NOMO-1 treated with DMSO at 0.1 percent for 48 hours (cell line): Measurements from ENCODE around the gene ATF5.
"Not testable (repeated sequence)": the region's sequence is repeated elsewhere in the genome, so short reads cannot be mapped to it uniquely, and the experiment has no call there.

ENCODE experiments used
- DNase-seq: peaks from one replicate; lab custom pipeline; 2025; ENCODE audit not compliant: unreplicated experiment; lab: John Stamatoyannopoulos, UW

ATF5 gene

DNA sequence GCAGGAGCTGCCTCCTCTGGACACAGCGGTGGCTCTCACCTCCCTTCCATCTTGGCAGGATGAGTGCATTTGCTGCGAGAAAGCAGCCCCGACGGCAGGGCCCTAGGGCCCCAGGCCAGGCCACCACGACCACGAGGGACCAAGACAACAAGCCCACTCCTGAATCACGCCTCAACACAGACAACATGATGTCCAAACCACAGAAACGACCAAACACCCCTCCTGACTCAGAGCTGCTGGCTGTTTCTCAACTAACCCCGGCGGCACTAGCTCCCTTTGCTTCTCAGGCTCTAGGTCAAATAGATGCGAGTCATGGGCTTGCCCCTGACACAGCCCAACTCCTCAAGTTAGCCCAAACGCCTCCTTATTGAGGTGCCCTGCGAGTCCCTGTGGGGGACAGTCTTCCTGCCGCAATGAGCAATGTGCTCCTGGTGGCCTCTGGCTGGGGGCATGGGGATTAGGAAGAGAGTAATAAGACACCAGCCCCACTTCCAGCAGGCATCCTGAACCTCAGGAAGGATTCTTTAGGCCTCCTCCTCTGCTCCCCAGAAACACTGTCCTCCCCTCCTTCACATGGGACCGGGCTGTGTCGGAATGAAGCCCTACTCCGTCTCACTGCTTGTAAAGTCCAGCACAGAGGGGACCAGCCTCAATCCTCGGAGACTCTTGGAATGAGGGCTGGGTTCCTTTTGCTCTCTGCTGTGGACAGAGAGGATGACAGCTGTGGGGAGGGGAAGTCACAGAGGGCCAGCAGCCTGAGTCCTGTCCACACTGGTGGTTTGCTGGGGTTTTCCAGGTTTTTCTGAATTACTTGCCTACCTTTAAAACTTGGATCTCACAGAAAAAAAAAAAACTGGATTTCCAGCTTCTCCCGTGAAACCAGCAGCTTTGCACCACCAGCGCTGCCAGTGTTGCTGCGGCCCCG, 6.9 kb upstream of the ATF5 start:
- DNase-seq, result no peak

DNA sequence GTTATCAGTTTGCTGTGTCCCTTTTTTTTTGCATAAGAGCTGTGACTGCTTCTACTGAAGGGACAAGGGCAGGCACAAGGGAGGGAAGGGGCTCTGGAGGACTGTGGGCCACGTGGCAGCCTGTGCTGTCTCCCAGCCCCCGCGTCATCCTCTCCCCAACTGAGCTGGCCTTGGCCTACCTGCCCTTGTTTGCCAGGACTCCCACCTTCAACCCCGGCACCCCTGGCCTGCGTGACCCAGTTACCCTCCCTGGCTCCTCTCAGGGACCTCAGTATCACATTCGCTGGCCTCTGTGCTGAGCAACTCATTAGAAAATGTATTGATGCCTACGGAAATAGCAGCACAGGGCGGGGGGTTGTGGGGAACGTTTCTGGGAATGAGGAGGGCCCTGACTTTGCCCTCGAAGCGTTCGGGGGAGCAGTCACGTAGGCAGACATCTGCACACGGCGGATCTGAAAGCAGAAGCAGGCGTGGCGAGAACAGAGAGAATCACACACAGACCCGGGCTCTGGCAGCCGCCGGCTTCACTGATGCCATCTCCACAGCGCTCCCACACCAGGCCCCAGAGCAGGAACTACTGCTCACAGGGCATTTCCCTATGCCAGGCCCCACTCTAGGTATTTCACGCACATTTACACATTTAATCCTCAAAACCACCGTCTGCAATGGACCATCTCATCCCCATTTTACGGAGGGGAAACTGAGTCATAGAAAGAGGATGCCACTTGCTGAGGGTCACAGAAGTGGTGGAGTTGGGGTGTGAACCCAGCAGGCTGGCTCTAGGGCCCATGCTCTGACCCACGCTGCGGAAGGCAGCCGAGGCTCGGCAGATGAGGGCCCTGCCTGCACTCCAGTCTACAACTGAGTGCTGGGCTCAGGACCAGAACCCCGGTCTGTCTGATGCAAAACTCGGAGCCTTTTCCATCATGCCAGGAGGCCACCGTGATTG, 5.7 kb upstream of the ATF5 start:
- DNase-seq, result no peak

DNA sequence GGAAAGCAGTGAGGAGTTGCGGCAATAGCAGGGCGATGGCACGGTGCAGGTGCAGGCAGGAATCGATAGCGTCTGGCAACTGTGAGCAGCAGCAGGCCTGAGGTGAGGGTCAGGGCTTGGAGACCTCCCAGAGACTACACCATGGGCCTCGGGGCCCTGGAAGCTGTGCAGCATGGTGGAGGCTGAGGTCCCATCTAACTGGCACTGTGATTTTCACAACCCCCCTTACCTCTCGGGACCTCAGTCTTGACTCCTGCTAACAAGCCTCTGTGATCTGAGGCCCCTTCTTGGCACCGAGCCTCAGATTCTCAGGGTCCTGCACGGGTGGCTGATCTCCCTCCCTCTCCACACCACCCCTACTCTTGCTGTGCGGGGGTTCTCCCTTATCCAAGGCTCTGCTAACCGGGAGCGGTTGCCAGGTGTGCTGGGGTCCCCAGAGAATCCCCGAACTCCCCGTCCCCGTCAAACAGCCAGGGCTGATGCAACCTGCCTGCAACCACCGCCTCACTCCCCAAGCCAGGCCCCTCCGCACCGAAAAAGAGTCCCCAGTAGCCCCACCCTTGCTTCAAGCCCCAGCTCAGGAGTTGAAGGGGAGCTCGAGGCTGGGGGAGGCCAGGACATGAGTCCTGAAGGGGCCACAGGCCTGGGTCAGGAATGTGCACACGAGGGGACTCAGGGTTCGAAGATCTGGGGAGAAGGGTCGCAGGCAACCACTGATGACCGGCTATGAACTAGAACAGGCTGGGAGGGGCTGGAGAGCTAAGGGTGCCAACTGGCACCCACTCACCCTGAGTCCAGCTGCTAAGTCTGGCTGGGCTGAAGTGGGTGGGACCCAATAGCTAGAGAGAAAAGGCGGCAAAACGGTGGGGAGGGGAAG, 4.8 kb upstream of the ATF5 start:
- DNase-seq, result no peak

DNA sequence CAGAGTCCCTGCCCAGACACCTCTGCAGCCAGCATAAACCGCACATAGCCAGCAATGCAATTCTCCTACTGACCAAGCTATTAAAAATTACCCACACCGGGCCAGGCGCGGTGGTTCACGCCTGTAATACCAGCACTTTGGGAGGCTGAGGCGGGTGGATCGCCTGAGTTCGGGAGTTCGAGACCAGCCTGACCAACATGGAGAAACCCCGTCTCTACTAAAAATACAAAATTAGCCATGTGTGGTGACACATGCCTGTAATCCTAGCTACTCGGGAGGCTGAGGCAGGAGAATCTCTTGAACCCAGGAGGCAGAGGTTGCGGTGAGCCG, 4.2 kb upstream of the ATF5 start:
- not testable (repeated sequence) for DNase-seq

DNA sequence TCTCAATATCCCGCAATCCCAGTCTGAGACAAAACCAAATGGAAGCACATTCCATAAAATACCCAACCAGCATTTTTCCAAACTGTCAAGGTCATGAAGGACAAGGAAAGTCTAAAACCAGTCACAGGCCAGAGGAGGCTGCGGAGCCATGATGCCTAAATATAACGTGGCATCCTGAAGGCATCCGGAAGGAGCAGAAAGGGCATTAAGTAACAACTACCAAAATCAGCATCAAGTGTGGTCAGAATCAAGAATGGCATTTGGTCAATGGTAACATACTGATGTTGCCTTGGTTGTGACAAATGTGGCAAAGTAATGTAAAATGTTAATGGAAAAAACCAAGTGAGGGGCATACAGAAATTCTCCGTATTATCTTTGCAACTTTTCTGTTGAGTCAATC, 3.5 kb upstream of the ATF5 start:
- no peak for DNase-seq

DNA sequence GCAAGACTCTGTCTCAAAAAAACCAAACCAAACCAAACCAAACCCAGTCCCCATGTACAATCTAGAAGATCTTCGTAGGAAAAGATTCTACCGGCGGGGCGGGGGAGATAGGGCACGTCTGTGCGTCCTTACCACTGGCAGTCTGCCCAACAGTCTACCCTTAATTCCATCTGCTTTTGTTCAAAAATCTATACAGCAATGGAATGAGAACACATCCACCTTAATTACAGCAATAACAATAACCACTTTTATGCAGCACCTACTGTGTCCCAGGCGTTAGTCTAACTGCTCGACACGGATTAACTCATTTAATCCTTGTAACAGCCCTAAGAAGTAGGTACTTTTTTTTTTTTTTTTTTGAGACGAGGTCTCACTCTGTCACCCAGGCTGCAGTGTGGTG, 2.5 kb upstream of the ATF5 start:
- no peak for DNase-seq

DNA sequence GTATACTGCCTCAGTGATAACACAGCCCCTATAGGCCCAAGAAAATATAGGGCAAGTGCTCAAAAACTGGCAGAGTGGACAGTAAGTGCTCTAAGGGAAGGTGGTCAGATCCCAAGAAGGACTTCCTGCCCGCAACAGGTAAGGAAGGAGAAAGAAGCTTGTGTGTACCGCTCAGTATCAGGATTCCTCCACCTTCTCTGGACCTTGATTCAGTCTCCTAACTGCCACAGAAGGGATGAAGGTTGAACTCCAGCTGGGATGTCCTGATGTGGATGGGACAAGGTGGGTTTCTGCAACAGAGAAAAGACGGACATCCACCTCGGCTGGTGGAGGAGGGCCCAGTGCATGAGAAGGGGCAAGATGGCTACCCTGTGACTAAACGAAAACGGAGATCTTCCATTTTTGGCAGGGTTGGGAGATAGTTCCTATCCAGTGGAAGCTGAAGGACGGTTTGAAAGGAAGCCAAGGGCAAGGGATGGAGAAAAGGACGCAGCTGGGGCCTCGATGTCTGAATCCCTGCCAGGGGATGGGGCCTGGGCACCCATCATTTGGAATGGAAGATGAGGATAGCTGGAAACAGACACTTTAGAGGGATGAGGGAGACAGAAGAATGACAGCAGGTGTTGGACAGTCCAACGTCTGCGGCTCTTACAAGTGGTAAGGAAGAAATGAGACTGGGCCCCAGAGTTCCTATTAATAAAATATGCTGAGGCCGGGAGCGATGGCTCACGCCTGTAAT, 1.3 kb upstream of the ATF5 start:
- no peak for DNase-seq

DNA sequence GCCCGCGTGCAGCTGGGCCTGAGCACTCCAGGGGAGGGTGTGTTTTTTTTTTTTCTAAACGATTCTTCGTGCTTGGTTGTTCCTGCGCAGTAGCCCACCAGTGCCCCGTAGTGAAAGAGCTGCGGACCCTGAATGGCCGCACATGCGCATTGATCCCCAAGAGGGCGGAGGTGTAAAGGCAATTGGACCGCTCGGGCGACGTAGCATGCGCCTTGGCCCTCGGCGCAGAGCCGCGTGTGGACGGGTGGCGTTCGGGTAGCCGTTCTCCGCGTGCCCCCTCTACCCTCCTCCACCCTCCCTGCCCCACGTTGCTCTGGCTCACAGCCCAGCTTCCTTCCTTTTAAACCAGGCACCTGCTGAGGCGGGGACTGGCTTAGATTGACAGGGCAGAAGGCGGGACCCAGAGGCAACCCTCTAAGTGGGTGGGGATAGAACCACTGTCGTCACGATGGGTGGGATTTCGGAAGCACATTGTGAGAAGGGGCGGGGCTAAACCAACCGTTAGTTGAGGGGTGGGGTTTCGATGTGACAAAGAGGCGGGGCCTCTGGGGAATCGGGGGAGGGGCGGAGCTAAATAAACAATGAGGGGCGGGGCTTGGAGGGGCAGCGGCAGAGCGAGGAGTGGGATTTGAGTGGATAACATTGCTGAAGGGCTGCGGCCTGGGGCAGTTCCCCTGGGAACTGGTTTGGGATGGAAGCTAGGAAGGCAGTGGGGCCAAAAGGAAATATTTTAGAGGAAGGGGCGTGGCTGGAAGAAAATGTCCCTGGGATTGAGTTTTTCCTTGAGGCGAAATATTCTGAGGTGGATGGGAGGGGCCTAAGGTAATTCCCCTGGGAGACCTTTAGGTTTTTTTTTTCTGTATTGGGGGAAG, 842 bp downstream of the ATF5 start:
- peak; percentile 91 for DNase-seq

DNA sequence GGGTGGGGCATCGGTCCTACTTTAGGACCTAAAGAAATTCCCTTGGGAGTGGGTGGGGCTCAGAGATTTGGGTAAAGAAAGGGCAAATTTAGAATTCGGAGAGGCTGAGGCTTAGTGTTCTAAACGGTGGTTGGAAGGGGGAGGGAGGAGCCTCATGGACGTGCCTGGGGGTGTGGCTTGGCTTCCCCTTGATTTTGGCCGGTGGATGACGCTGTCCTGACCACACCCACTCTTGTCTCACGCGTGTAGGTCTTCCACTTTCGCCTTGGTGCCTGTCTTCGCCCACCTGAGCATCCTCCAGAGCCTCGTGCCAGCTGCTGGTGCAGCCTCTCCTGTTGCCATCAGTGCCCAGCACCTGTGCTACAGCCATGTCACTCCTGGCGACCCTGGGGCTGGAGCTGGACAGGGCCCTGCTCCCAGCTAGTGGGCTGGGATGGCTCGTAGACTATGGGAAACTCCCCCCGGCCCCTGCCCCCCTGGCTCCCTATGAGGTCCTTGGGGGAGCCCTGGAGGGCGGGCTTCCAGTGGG, 1.5 kb downstream of the ATF5 start:
- no peak for DNase-seq

DNA sequence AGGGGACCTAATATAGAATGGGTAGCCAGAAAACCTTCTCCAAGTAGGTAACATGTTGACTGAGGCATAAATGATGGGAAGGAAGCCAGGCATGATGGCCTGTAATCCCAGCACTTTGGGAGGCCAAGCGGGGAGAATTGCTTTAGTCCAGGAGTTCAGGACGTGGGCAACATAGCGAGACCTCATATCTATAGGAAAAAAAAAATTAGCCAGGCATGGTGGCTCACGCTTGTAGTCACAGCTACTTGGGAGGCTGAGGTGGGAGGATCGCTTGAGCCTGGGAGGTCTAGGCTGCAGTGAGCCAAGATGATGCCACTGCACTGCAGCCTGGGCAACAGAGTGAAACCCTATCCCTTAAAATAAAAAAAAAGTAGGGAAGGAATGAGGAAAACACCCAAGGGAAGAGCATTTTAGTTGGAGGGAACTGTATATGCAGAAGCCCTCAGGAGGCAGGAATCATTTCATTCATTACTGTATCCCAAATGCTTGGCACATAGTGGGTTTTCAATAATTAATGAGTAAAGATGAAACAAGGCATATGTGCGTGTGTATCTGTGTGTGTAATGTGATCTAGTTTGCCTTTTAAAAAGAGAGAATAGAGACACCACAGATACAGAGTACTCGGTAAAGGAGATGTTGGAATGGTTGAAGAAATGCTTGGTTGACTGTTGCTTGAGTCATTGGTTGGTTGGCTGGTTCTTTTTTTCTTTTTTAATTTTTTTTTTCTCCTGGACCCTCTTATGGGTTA, 2.5 kb downstream of the ATF5 start:
- DNase-seq, result no peak

DNA sequence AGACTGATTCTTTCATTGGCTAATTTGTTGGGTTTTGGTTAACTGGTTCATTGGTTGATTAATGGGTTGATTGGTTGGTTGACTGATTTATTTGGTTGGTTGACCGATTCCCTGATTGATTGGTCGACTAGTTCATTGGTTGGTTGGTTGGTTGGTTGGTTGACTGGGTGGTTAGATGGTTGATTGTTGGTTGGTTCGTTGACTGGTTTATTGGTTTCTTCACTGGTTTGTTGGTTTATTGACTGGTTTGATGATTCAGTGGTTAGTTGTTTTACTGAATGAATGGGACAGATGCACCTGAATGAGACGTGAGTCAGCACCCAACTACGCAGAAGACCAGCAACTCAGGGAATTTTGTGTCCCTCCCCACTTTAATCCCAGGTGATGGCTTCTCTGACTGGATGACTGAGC, 3.0 kb downstream of the ATF5 start:
- no peak for DNase-seq

DNA sequence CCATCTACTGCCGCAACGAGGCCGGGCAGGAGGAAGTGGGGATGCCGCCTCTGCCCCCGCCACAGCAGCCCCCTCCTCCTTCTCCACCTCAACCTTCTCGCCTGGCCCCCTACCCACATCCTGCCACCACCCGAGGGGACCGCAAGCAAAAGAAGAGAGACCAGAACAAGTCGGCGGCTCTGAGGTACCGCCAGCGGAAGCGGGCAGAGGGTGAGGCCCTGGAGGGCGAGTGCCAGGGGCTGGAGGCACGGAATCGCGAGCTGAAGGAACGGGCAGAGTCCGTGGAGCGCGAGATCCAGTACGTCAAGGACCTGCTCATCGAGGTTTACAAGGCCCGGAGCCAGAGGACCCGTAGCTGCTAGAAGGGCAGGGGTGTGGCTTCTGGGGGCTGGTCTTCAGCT, 3.7 kb downstream of the ATF5 start:
- no peak for DNase-seq

DNA sequence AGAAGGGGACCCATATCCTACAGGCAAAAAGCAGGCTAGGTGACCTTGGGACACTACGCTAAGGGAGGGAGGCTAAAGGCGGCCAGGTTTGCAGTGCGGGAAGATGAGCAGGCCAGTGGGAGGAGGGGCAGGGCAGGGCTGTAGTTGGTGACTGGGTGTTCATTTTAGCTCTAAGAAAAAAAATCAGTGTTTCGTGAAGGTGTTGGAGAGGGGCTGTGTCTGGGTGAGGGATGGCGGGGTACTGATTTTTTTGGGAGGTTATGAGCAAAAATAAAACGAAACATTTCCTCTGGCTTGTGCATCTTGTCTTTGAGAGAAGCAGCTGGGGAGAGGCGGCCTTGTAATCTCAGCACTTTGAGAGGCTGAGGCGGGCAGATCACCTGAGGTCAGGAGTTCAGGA, 4.6 kb downstream of the ATF5 start:
- DNase-seq, result no peak

DNA sequence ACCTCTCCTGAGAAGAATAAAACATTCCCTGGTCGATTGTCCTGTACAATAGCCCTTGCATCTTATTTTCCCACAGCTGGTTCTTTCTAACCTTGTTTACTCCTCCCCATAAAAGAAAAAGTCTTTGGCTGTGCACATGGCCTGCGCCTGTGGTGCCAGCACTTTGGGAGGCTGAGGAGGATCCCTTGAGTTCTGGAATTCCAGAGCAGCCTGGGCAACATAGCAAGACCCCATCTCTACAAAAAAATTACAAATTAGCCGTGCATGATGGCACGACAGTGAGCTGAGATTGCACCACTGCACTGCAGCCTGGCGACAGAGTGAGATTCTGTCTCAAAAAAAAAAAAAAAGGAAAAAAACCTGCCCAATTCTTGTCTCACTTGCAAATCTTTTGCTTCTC, 7.5 kb downstream of the ATF5 start:
- DNase-seq, result no peak

DNA sequence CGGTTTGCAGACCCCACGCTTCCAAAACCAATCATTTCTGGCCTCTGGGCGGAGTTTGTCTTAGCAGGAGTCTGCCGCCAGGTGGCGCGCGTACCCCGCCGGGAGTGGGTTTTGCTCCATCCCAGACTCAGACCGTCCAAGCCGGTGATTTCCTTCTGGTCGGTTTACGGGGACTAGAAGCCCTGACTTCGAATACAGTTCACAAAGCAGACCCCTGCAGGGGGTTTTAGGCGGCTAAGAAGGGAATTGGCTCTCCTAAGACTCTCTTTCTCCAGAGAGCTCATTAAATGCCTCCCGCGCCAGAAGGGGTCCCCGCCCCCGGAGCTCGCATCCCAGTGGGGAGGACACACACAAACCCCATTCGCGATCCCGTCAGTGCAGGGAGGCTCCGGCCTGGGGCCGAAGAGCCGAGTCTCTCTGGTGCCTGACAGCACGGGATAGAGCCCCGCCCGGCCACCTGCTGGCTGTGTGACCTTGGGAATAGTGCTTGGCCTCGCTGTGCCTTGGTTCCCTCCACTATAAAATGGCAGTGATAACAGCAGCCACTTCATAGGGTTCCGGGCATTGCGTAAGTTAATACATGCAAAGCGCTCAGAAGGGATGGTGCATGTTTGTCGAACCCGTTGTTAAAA, 8.9 kb downstream of the ATF5 start:
- DNase-seq, result peak; percentile 51

DNA sequence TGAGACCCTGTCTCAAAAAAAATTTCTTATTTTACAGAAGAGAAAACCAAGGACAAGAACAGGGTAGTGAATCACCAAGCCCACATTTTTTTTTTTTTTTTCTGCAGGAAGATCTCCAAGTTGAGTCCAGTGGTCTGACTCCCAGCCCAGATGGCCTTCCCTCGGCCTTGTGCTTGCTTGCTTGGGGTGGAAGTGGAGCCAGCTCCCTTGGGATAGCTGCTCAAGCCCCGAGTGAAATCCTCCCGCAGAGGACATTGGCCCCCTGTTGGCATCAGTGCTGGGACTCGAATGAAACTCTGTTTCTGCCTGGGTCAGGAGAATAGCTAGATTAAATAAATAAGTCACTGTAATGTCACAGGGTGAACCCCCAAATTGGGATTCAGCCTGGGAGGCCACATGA, 9.7 kb downstream of the ATF5 start:
- no peak for DNase-seq

DNA sequence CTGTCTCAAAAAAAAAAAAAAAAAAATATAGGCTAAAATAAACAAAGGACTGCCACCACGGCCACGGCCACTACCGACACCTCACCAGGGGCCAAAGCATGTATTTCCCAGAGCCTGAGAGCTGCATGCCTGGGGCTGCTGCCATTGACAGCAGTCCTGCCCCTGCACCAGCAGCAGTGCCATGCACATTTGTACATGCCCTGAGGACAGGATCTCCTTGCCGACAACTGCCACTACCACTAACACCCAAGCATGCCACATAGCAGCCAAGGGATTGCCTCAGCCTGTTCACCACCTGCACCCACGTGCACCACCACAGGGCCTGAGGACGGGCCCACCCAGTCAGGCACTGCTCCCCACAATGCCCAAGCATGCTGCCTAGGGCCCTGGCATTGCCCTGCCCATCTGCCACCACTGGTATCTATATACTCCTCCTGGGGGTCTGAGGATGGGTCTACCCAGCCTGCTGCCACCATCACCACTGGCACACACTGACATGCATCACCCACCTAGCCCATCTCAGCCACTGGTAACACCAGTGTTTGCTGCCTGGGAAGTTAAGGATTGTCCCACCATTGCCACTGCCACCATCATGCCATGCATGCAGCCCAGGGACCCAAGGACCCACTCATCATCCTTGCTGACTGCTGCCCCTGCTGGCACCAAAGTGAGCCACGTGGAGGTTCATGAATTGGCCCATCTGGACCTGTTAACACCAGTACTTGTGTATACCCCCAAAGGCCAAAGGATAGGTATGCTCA, 10.9 kb downstream of the ATF5 start:
- DNase-seq, result no peak

DNA sequence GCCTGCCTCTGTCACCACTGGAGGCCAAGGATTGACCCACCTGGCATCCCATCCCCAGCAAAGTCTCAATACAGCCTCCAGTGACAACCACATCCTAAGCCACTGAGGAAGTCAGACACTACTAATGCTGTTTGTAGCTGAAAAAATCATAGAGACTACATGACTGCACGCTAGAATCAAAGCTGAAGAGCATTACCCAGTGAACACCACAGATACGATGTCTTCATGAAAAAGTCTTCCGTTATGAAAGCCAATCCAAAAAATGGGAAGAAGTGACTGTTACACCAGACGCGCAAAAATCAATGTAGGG, 11.4 kb downstream of the ATF5 start:
- DNase-seq, result no peak
